ENCODE data around the gene VPS9D1. TPM values are rescaled to one million over a fixed set of nuclear protein-coding genes. Genes with fewer than 3 reads are reported as not detected.

Gene VPS9D1
- total and polyA plus RNA-seq, 11 donors: 7.3 to 20.2 (median 11.0) TPM

DNA sequence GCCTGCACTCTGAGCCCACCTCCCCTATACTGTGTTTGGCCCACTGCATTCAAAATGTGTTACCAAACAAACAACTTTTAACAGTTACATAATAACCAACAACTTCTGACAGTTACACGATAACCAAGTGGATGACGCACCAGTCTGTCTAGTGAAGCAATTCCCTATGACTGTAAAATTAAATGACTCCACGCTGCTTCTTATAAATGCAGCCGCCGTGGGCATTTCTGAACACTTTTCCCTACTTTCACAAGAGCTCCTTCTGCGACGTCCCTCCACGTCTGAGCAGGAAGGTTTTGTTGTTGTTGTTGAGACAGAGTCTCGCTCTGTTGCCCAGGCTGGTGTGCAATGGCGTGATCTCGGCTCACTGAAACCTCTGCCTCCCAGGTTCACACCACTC lies 28.2 kb upstream of the VPS9D1 start:
- H3K36me3 ChIP-seq: peaks cover 0 to 31% (median 0%) of the 10 kb centered on the region in 9 donors
- H3K9me3 ChIP-seq: no peaks in the 10 kb centered on the region
- WGBS, 4 donors: 96 to 97% (median 96%) methylated on average over 11 of the region's 11 CpGs
- no peak overlapping the region for H3K4me3 ChIP-seq
- H3K4me1 ChIP-seq: peaks cover 0 to 9% (median 0%) of the 10 kb centered on the region in 12 donors
- DNase-seq: no peak
- intact Hi-C loops (cut with DNase I): no loop called here
- TF ChIP-seq CTCF (IDR thresholded peaks at IDR 0.05) (no peak), POLR2A (IDR thresholded peaks at IDR 0.05) (no peak)
- no peak overlapping the region for H3K27ac ChIP-seq
- no peak for ATAC-seq
- H3K27me3 ChIP-seq: no peaks in the 10 kb centered on the region

DNA sequence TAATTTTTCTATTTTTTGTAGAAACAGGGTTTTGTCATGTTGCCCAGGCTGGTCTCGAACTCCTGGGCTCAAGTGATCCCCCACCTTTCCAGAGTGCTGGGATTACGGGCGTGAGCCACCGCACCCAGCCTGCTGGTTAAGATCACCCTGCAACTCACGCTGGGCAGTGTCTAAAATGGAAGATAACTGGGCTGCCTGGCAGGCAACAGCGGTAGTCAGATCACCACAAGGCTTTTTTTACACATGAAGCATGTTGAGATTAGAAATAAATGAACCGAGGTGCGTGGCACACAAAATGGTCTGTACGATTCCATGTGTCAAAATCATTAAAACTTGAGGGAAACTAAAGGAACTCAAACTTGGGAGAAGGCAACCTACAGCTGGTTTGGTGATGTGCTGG lies 27.4 kb upstream of the VPS9D1 start:
- ATAC-seq (peak in 1 of 4 donors; percentile 29), DNase-seq (no peak)
- TF ChIP-seq CTCF (IDR thresholded peaks at IDR 0.05) (no peak), POLR2A (IDR thresholded peaks at IDR 0.05) (no peak)
- Histone ChIP-seq H3K9me3 (no peaks in the 10 kb centered on the region), H3K4me1 (peaks cover 0 to 9% (median 0%) of the 10 kb centered on the region in 12 donors), H3K27me3 (no peaks in the 10 kb centered on the region), H3K36me3 (peaks cover 0 to 31% (median 0%) of the 10 kb centered on the region in 9 donors), H3K27ac (no peak overlapping the region), H3K4me3 (no peak overlapping the region)
- WGBS, 4 donors: 80 to 91% (median 87%) methylated on average over 9 of the region's 9 CpGs
- intact Hi-C loops (cut with DNase I): no loop called here

- H3K27ac ChIP-seq: no peak overlapping the region
- TF ChIP-seq CTCF (IDR thresholded peaks at IDR 0.05): no peak
- TF ChIP-seq POLR2A (IDR thresholded peaks at IDR 0.05): no peak
- intact Hi-C loops (cut with DNase I): no loop called here
- H3K4me1 ChIP-seq: peaks cover 0 to 9% (median 0%) of the 10 kb centered on the region in 12 donors
- H3K36me3 ChIP-seq: peaks cover 0 to 40% (median 2%) of the 10 kb centered on the region in 9 donors
- H3K9me3 ChIP-seq: no peaks in the 10 kb centered on the region
- 91 to 100% (median 95%) methylated on average over 4 to 15 of the region's 15 CpGs for WGBS, 4 donors
- no peaks in the 10 kb centered on the region for H3K27me3 ChIP-seq
- no peak overlapping the region for H3K4me3 ChIP-seq
- no peak for ATAC-seq
- no peak for DNase-seq
Observed at GRCh38 chr16:89746043-89746442, 25.3 kb upstream of the VPS9D1 start.

DNA sequence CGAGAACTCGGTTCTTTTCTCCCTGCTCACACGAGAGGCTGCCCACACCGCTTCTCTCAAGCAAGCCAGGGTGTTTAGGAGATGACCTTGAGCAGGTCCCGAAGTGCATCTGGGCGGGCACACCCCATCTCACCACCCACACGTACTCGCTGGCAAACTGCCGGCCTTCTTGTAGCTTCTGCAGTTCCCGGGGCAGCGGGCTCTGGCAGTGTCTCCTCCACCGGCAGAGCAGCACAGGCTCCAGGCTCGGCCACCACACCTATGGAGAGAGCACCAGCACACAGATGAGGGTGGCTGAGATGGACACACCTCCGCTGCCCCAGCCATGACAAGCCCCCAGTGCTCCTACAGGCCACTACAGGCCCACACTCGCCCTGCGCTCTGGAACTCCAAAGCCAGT lies 24.1 kb upstream of the VPS9D1 start:
- Histone ChIP-seq H3K9me3 (no peaks in the 10 kb centered on the region), H3K36me3 (peaks cover 0 to 52% (median 14%) of the 10 kb centered on the region in 9 donors), H3K27me3 (no peaks in the 10 kb centered on the region), H3K4me3 (no peak overlapping the region), H3K4me1 (peaks cover 0 to 5% (median 0%) of the 10 kb centered on the region in 12 donors), H3K27ac (no peak overlapping the region)
- 67 to 80% (median 77%) methylated on average over 14 to 16 of the region's 16 CpGs for WGBS, 4 donors
- intact Hi-C loops (cut with DNase I): no loop called here
- peak; percentile 29 to 43 (median 38) for ATAC-seq
- peak in 3 of 5 donors; percentile 44 to 70 (median 63) for DNase-seq
- TF ChIP-seq POLR2A (IDR thresholded peaks at IDR 0.05): no peak
- TF ChIP-seq CTCF (IDR thresholded peaks at IDR 0.05): no peak
